Adrenal gland (tissue), 12 donors: ENCODE measurements around the gene COL8A1. TPM values are rescaled to one million over a fixed set of nuclear protein-coding genes. Genes with fewer than 3 reads are reported as not detected.

Source experiments
- DNase-seq, 7 donors: peaks; one replicate each; pipeline ENCODE4 v3.0.0-alpha.2; 2019 to 2020
- H3K27ac ChIP-seq, 5 donors: fragments of 200-600 bp; sonication (generic) in 4 of 5; 1 replicate in 3 of 5; 2 replicates in 2 of 5; pipeline versions ENCODE4 v1.5.1 to v1.8.0; 2016 to 2020; ENCODE audit warnings: mild to moderate bottlenecking in 1 of 5
- H3K27me3 ChIP-seq: fragments of 200-600 bp; 2 replicates; pipeline ENCODE4 v1.8.0; 2021
- H3K36me3 ChIP-seq, 2 donors: fragments of 200-600 bp; replicated peaks in 1 of 2; 1 replicate in 1 of 2; 2 replicates in 1 of 2; pipeline versions ENCODE4 v1.5.1 to v1.8.0; 2018 to 2022
- H3K4me1 ChIP-seq, 2 donors: fragments of 200-600 bp; replicated peaks in 1 of 2; 1 replicate in 1 of 2; 2 replicates in 1 of 2; pipeline versions ENCODE4 v1.5.1 to v1.8.0; 2018 to 2021
- H3K4me3 ChIP-seq, 4 donors: fragments of 200-600 bp; sonication (generic) in 3 of 4; one replicate each; pipeline ENCODE4 v1.5.1; 2016 to 2018
- H3K9me3 ChIP-seq, 3 donors: fragments of 200-600 bp; sonication (generic) in 1 of 3; replicated peaks in 1 of 3; 1 replicate in 2 of 3; 2 replicates in 1 of 3; pipeline versions ENCODE4 v1.5.1 to v1.8.0; 2016 to 2021
- CTCF ChIP-seq, 6 experiments: fragments of 450-650 bp in 4 of 6; fragments of 200-600 bp in 2 of 6; sonication (generic) in 1 of 6; IDR thresholded peaks; 1 replicate in 5 of 6; 2 replicates in 1 of 6; pipeline versions ENCODE4 v1.5.1 to v1.8.0; 2016 to 2021; ENCODE audit warnings: antibody characterized with exemption in 6 of 6, mild to moderate bottlenecking in 2 of 6, moderate library complexity in 1 of 6
- POLR2A ChIP-seq, 2 donors: fragments of 450-650 bp; IDR thresholded peaks; one replicate each; pipeline ENCODE4 v1.6.1; 2017; ENCODE audit warnings: antibody characterized with exemption in 2 of 2, mild to moderate bottlenecking in 2 of 2, moderate library complexity in 1 of 2
- WGBS, 4 donors: extraction: QIAGEN DNeasy Blood & Tissue Kit in 2 of 4; methylation state at CpG; one replicate each; pipeline versions ENCODE4 v1.1.5 to v1.1.7; 2013 to 2017; 5-methylcytosine and 5-hydroxymethylcytosine counted together
- intact Hi-C, 2 donors: fragments of 100-400 bp; cut with DNase I; formaldehyde crosslinking; loops; one replicate each; pipeline versions ENCODE4 v1.14.1 to v1.15.0; 2022 to 2023
- polyA plus RNA-seq, 3 donors: library from polyadenylated mRNA; stranded (reverse); fragments of 200-250 nt in 2 of 3; fragments of 350-450 nt in 1 of 3; fragmentation: Illumina TruSeq in 1 of 3; extraction: RNeasy Lipid Tissue Mini Kit (QIAGEN cat#74804) in 1 of 3; gene quantifications; one replicate each; pipeline ENCODE4 v1.2.3, GENCODE V29; 2013 to 2014
- total RNA-seq, 9 donors: library from RNA; depleted of rRNA in 4 of 9; stranded (reverse); fragments of >200 nt in 4 of 9; fragments of 120-200 nt in 1 of 9; fragmentation: NEBNext Ultra II Directional in 1 of 9; extraction: Animal tissue kit (Norgen Biotek cat#: 25700) in 1 of 9; gene quantifications; one replicate each; pipeline versions ENCODE4 v1.1.0 to v1.2.4, GENCODE V29; 2013 to 2023
- donor health status: healthy with polysubstance abuse.
- donor health status: Bipolar disorder and iron deficiency.
- donor health status: DM: yes; HTN: yes; CAD: no.
- donor health status: DM: no; HTN: no; CAD: no.
- donor health status: DM: no; HTN: no; CAD: no.
- donor health status: DM: yes; HTN: yes; CAD: no.

COL8A1 gene
- total and polyA plus RNA-seq, 12 donors: 0.94 to 59.2 (median 15.9) TPM

GRCh38 chr3:99809565-99809964 is 171.2 kb downstream of the COL8A1 start:
- TF ChIP-seq CTCF (IDR thresholded peaks at IDR 0.05) (no peak), POLR2A (IDR thresholded peaks at IDR 0.05) (no peak)
- DNase-seq: no peak
- Histone ChIP-seq H3K4me3 (no peak overlapping the region), H3K27me3 (no peaks in the 10 kb centered on the region), H3K4me1 (no peaks in the 10 kb centered on the region), H3K36me3 (no peaks in the 10 kb centered on the region), H3K27ac (no peak overlapping the region), H3K9me3 (peaks cover 0 to 7% (median 0%) of the 10 kb centered on the region in 3 donors)
- intact Hi-C loops: no loop called here
- 76 to 95% (median 91%) methylated on average over 2 of the region's 2 CpGs for WGBS, 4 donors

DNA sequence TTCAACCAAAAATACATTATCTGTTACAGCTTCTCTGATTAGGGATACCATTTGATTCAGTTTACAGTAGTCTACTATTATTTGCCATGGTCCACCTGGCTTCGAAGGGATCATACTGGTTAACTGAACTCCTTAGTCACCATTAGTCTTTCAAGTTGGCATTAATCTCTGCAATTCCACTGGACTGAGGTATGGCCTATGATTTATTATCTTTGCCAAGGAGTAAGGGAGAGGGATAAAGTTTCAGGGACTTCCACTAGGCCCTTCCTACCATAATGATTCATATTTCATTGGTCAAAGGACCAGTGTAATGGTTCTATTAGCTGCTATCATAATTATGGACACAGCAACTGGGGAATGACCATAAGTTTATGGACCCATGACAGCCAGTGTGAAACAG is 172.0 kb downstream of the COL8A1 start:
- no peaks in the 10 kb centered on the region for H3K9me3 ChIP-seq
- no peak for DNase-seq
- intact Hi-C loops: no loop called here

GRCh38 chr3:99817047-99817436 is 178.6 kb downstream of the COL8A1 start:
- TF ChIP-seq POLR2A (IDR thresholded peaks at IDR 0.05) (no peak), CTCF (IDR thresholded peaks at IDR 0.05) (no peak)
- Histone ChIP-seq H3K27me3 (no peaks in the 10 kb centered on the region), H3K4me3 (peak overlapping the region; percentile 28 to 53 (median 49)), H3K4me1 (peaks cover 6 to 15% of the 10 kb centered on the region in 2 donors), H3K36me3 (no peaks in the 10 kb centered on the region), H3K9me3 (no peaks in the 10 kb centered on the region), H3K27ac (peak overlapping the region in 4 of 5 donors; percentile 86 to 95 (median 89))
- DNase-seq: peak in 5 of 7 donors; percentile 23 to 36 (median 28)
- 2 to 3% (median 2%) methylated on average over 14 to 15 of the region's 15 CpGs for WGBS, 4 donors
- intact Hi-C loops: no loop called here

More for the DNA sequence above, 172.0 kb downstream of the COL8A1 start:
- 84 to 93% (median 91%) methylated on average over 1 of the region's 1 CpG for WGBS, 4 donors
- Histone ChIP-seq H3K36me3 (no peaks in the 10 kb centered on the region), H3K27ac (no peak overlapping the region), H3K4me1 (no peaks in the 10 kb centered on the region), H3K27me3 (no peaks in the 10 kb centered on the region), H3K4me3 (no peak overlapping the region)
- no peak for TF ChIP-seq CTCF (IDR thresholded peaks at IDR 0.05)
- no peak for TF ChIP-seq POLR2A (IDR thresholded peaks at IDR 0.05)

GRCh38 chr3:99817437-99818240 is 179.2 kb downstream of the COL8A1 start, which contains the start of gene CMSS1:
Gene CMSS1 (plus strand): TSS chr3:99817862.
- TF ChIP-seq POLR2A (IDR thresholded peaks at IDR 0.05) (peak; percentile 54 to 90), CTCF (IDR thresholded peaks at IDR 0.05) (peak in 5 of 6 experiments; percentile 25 to 56 (median 40))
- no peaks in the 10 kb centered on the region for H3K36me3 ChIP-seq
- peaks cover 6 to 15% of the 10 kb centered on the region in 2 donors for H3K4me1 ChIP-seq
- peak within 1 kb of the TSS; percentile 52 to 95 (median 87) for H3K27ac ChIP-seq
- intact Hi-C loops: no loop called here
- H3K9me3 ChIP-seq: no peaks in the 10 kb centered on the region
- H3K4me3 ChIP-seq: peak within 1 kb of the TSS; percentile 28 to 53 (median 49)
- 0 to 1% (median 0%) methylated on average over 37 to 60 of the region's 60 CpGs for WGBS, 4 donors
- peak; percentile 94 to 98 (median 97) for DNase-seq
- H3K27me3 ChIP-seq: no peaks in the 10 kb centered on the region
